Psoas muscle (tissue), 8 donors: ENCODE results near the gene PRKAG2. TPM values are rescaled to one million over a fixed set of nuclear protein-coding genes. Genes with fewer than 3 reads are reported as not detected.

Experiments used
- ATAC-seq, 4 donors: fragments of 200-7000 bp; cut with Tn5 transposase; one replicate each; pipeline ENCODE4 v1.9.1; 2020; ENCODE audit warnings: moderate library complexity in 3 of 4, mild to moderate bottlenecking in 2 of 4
- DNase-seq, 2 donors: peaks; one replicate each; pipeline ENCODE4 v3.0.0-alpha.2; 2020
- H3K27ac ChIP-seq: fragments of 200-600 bp; one replicate; pipeline ENCODE4 v1.8.0; 2022
- H3K27me3 ChIP-seq, 3 donors: fragments of 200-600 bp in 1 of 3; one replicate each; pipeline versions ENCODE4 v1.6.1 to v1.8.0; 2013 to 2022; ENCODE audit warnings: low read length in 2 of 3, mild to moderate bottlenecking in 2 of 3, moderate library complexity in 1 of 3; ENCODE audit not compliant: insufficient read depth in 3 of 3
- H3K36me3 ChIP-seq, 2 donors: fragments of 200-600 bp in 1 of 2; one replicate each; pipeline versions ENCODE4 v1.6.1 to v1.8.0; 2013 to 2022; ENCODE audit warnings: low read depth in 1 of 2, mild to moderate bottlenecking in 1 of 2, moderate library complexity in 1 of 2; ENCODE audit not compliant: insufficient read depth in 1 of 2
- H3K4me1 ChIP-seq: fragments of 200-600 bp; one replicate; pipeline ENCODE4 v1.8.0; 2022
- H3K4me3 ChIP-seq: fragments of 200-600 bp; one replicate; pipeline ENCODE4 v1.8.0; 2022; ENCODE audit warnings: mild to moderate bottlenecking
- H3K9me3 ChIP-seq: fragments of 200-600 bp; one replicate; pipeline ENCODE4 v1.8.0; 2022
- WGBS, 3 donors: extraction: QIAGEN DNeasy Blood & Tissue Kit; methylation state at CpG; one replicate each; pipeline versions ENCODE4 v1.1.6 to v1.1.7; 2013; 5-methylcytosine and 5-hydroxymethylcytosine counted together
- intact Hi-C, 2 donors: fragments of 100-400 bp; cut with DNase I; formaldehyde crosslinking; loops; one replicate each; pipeline versions ENCODE4 v1.11.0 to v1.14.2; 2022
- polyA plus RNA-seq, 3 donors: library from polyadenylated mRNA; stranded (reverse); fragments of 200-250 nt; gene quantifications; one replicate each; pipeline ENCODE4 v1.2.3, GENCODE V29; 2013
- total RNA-seq, 4 donors: library from RNA; stranded (reverse); fragmentation: NEBNext Ultra II Directional in 2 of 4; extraction: Animal tissue kit (Norgen Biotek cat#: 25700) in 2 of 4; gene quantifications; one replicate each; pipeline versions ENCODE4 v1.2.1 to v1.2.4, GENCODE V29; 2021 to 2023
- TF ChIP-seq, protein P1 (sequence below): fragments of 200-600 bp; IDR thresholded peaks from one replicate; pipeline ENCODE4 v1.8.0; 2022; ENCODE audit warnings: antibody characterized with exemption
- donor health status: healthy with polysubstance abuse.
- donor health status: DM: no; HTN: no; CAD: no; lungs with moderate emphysema.
- donor health status: Bipolar disorder and iron deficiency.
- donor health status: healthy.
- donor health status: DM: yes; HTN: yes; CAD: no.
- donor health status: DM: no; HTN: no; CAD: no.
- donor health status: DM: no; HTN: no; CAD: no.
- donor health status: DM: yes; HTN: yes; CAD: no.

Gene PRKAG2
- total and polyA plus RNA-seq, 7 donors, result 9.3 to 143 (median 19.8) TPM

DNA sequence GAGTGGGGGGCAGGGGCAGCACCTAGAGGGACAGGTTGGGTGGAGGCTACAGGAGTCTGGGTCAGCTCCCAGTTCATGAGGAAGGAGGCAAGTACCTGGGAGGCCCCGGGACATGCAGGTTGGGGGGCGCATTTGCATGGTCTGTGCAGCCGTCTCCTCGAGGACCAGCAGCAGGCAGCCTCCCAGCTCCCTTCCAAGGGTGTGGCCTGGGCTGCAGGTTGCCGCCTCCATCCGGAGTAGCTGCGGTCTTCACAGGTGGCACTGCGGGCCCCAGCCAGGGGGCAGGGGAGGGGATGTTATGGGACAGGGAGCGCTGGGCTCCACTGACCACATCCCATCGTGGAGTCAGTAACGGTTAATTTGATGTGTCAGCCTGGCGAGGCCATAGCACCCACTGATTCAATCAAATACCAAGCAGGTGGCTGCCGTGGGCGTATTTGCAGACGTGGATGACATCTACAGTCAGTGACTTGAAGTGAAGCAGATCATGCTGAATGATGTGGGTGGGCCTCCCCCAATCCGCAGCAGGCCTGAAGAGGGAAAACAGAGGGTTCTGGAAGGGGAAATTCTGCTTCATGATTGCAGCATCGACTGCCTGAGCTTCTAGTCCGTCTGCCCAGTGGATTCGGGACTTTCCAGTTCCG lies 81.6 kb downstream of the PRKAG2 start:
- peak in 1 of 2 donors; percentile 57 for DNase-seq
- no peak for ATAC-seq
- H3K4me1 ChIP-seq, result peaks cover 33% of the 10 kb centered on the region
- no peak overlapping the region for H3K4me3 ChIP-seq
- no peaks in the 10 kb centered on the region for H3K27me3 ChIP-seq
- intact Hi-C loops, result loop anchor here in 1 of 2 donors (5.0 kb wide), 1 partner anchor 82 kb away; the partner anchor contains the start of gene PRKAG2
- WGBS, 3 donors, result 91 to 96% (median 95%) methylated on average over 16 to 20 of the region's 20 CpGs
- no peaks in the 10 kb centered on the region for H3K9me3 ChIP-seq
- no peaks in the 10 kb centered on the region for H3K36me3 ChIP-seq
- TF ChIP-seq, protein P1, sequence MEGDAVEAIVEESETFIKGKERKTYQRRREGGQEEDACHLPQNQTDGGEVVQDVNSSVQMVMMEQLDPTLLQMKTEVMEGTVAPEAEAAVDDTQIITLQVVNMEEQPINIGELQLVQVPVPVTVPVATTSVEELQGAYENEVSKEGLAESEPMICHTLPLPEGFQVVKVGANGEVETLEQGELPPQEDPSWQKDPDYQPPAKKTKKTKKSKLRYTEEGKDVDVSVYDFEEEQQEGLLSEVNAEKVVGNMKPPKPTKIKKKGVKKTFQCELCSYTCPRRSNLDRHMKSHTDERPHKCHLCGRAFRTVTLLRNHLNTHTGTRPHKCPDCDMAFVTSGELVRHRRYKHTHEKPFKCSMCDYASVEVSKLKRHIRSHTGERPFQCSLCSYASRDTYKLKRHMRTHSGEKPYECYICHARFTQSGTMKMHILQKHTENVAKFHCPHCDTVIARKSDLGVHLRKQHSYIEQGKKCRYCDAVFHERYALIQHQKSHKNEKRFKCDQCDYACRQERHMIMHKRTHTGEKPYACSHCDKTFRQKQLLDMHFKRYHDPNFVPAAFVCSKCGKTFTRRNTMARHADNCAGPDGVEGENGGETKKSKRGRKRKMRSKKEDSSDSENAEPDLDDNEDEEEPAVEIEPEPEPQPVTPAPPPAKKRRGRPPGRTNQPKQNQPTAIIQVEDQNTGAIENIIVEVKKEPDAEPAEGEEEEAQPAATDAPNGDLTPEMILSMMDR, result no peak
- H3K27ac ChIP-seq, result peak overlapping the region; percentile 71

DNA sequence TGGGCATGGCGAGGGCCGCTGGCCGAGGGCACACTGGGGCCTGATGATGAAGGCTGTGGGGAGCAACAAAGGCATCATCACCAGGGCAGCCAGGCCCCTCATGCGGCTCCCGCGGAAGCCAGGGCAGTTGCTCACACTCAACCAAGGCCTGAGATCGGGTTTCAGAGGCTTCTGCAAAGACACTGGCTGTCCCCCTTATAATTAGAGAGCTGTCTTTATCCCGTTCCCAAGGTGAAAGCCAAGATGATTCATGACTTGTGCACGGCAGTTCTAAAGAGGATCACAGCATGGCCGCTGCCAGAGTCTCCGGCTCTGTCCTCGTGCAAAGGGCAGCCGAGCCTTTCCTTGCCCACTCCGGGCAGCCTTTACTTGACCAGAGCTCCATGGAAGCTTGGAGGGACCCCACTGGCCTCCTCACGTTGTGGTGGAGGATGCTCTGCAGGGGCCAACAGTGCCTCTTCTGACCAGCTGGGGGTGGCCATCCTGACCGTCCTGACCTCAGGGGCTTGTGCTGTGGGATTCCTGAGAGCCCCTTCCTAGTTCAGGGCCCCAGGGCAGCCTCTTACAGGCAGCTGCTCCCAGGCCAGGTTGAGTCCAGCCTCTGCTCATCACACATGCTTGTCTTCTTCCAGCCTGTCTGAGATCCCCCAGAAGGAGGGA lies 82.3 kb downstream of the PRKAG2 start:
- DNase-seq (peak in 1 of 2 donors; percentile 82), ATAC-seq (peak; percentile 61 to 89 (median 84))
- Histone ChIP-seq H3K36me3 (no peaks in the 10 kb centered on the region), H3K27me3 (no peaks in the 10 kb centered on the region), H3K27ac (peak overlapping the region; percentile 71), H3K4me1 (peaks cover 33% of the 10 kb centered on the region), H3K4me3 (no peak overlapping the region), H3K9me3 (no peaks in the 10 kb centered on the region)
- WGBS, 3 donors, result 52 to 78% (median 68%) methylated on average over 16 of the region's 16 CpGs
- TF ChIP-seq, protein P1, result no peak
- intact Hi-C loops, result loop anchor here in 1 of 2 donors (5.0 kb wide), 1 partner anchor 83 kb away; the partner anchor contains the start of gene PRKAG2

DNA sequence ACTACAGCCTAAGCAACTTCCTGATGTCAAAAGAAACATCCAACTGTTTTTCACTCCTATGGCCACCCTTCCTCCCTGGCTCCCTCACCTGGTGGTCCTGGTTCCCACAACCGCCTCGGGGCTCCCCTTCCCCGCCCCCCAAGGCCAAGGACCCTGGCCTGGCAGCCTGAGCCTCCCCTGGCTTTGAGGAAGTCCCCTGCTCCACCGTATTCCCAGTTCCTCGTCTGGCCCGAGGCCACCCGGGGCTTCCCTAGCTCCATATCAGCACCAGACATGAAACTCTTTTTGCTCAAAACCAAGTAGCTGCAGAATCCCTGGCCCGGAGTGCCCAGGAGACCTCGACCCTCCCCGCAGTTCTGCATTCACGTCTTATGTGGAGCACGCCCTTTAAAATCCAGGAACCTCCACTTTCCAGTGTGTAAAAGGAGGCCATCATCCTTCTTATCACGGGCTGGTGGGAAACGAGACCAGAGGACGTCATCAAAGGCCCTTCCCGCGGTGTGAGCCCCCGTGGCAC lies 82.9 kb downstream of the PRKAG2 start:
- peak in 1 of 2 donors; percentile 47 for DNase-seq
- no peak for ATAC-seq
- WGBS, 3 donors, result 83 to 86% (median 85%) methylated on average over 18 of the region's 18 CpGs
- Histone ChIP-seq H3K36me3 (no peaks in the 10 kb centered on the region), H3K27me3 (no peaks in the 10 kb centered on the region), H3K27ac (peak overlapping the region; percentile 71), H3K9me3 (no peaks in the 10 kb centered on the region), H3K4me1 (peaks cover 33% of the 10 kb centered on the region), H3K4me3 (no peak overlapping the region)
- intact Hi-C loops, result no loop called here
- TF ChIP-seq, protein P1, result no peak

DNA sequence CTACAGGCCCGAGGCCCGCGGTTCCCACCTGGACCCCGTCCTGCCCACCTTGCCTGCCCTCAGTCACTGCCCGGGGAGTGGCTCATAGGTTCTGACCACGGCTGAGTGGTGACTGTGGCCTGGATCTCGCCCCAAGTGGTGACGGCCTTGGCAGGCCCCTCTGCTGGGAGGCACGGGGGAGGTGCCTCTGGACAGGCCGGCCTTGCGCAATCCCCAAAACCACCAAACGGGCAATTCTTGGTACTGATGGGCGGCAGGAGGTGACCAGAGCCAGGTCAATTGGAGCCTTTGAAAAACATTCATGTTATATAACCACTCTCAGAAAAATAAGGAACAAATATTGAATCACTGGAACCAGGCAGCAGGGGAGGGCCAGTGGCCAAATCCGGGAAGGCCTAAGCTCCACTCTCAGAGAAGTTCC lies 83.4 kb downstream of the PRKAG2 start:
- Histone ChIP-seq H3K9me3 (no peaks in the 10 kb centered on the region), H3K36me3 (no peaks in the 10 kb centered on the region), H3K4me3 (no peak overlapping the region), H3K27ac (no peak overlapping the region), H3K4me1 (peaks cover 33% of the 10 kb centered on the region), H3K27me3 (no peaks in the 10 kb centered on the region)
- ATAC-seq (peak; percentile 34 to 59 (median 38)), DNase-seq (peak; percentile 79 to 87)
- WGBS, 3 donors, result 69 to 82% (median 72%) methylated on average over 14 of the region's 14 CpGs
- TF ChIP-seq, protein P1, result no peak
- intact Hi-C loops, result no loop called here
